Skin of body (tissue), 2 donors: ENCODE data around the gene ZNF35. TPM values are rescaled to one million over a fixed set of nuclear protein-coding genes. Genes with fewer than 3 reads are reported as not detected.
"Not testable (repeated sequence)": the region's sequence is repeated elsewhere in the genome, so short reads cannot be mapped to it uniquely, and the experiment has no call there.

Source experiments
- DNase-seq: peaks from one replicate; lab custom pipeline; 2025; lab: John Stamatoyannopoulos, UW
- total RNA-seq: library from RNA; depleted of rRNA; stranded (reverse); fragments of >200 nt; gene quantifications from one replicate; pipeline ENCODE4 v1.2.3, GENCODE V29; 2014

ZNF35 gene
- total RNA-seq: 10.8 TPM

- peak; percentile 52 for DNase-seq
Measured at GRCh38 chr3:44648564-44649229, at the start of gene ZNF35. Gene ZNF35 (plus strand): TSS chr3:44648732. CDS start chr3:44651068, 2,336 bp downstream.

- DNase-seq: no peak
Measured at GRCh38 chr3:44601749-44602148, 46.8 kb upstream of the ZNF35 start.

- DNase-seq: no peak
Measured at GRCh38 chr3:44612678-44613077, 35.9 kb upstream of the ZNF35 start.

- DNase-seq: peak; percentile 89
Measured at GRCh38 chr3:44624749-44625480, 23.6 kb upstream of the ZNF35 start, which contains the start of gene ZNF197. Gene ZNF197 (plus strand): TSS chr3:44625036. CDS start chr3:44629155, 4,119 bp downstream.

GRCh38 chr3:44628716-44629115, 19.8 kb upstream of the ZNF35 start:
- no peak for DNase-seq

GRCh38 chr3:44632193-44632592, 16.3 kb upstream of the ZNF35 start:
- DNase-seq: no peak

- DNase-seq: no peak
Measured at GRCh38 chr3:44642337-44642736, 6.2 kb upstream of the ZNF35 start.

- DNase-seq: no peak
Measured at GRCh38 chr3:44643024-44643423, 5.5 kb upstream of the ZNF35 start.

GRCh38 chr3:44647771-44648170, 761 bp upstream of the ZNF35 start:
- DNase-seq: no peak

- DNase-seq: no peak
Measured at GRCh38 chr3:44649709-44650108, 1.2 kb downstream of the ZNF35 start.

GRCh38 chr3:44654039-44654438, 5.5 kb downstream of the ZNF35 start:
- no peak for DNase-seq

GRCh38 chr3:44659015-44659414, 10.5 kb downstream of the ZNF35 start:
- no peak for DNase-seq

GRCh38 chr3:44659434-44659833, 10.9 kb downstream of the ZNF35 start:
- DNase-seq: no peak

GRCh38 chr3:44661189-44661588, 12.7 kb downstream of the ZNF35 start:
- DNase-seq: no peak

- DNase-seq: no peak
Measured at GRCh38 chr3:44665173-44665572, 16.6 kb downstream of the ZNF35 start.

- no peak for DNase-seq
Measured at GRCh38 chr3:44666346-44666745, 17.8 kb downstream of the ZNF35 start.

- DNase-seq: no peak
Measured at GRCh38 chr3:44669760-44670159, 21.2 kb downstream of the ZNF35 start.

GRCh38 chr3:44673466-44673865, 24.9 kb downstream of the ZNF35 start:
- not testable (repeated sequence) for DNase-seq

GRCh38 chr3:44674211-44674610, 25.7 kb downstream of the ZNF35 start:
- DNase-seq: no peak

GRCh38 chr3:44678480-44679116, 30.1 kb downstream of the ZNF35 start:
- DNase-seq: no peak

- DNase-seq: no peak
Measured at GRCh38 chr3:44680921-44681455, 32.5 kb downstream of the ZNF35 start.
